Skin epidermis (tissue), 12 donors: ENCODE measurements around the gene SELE.

Experiments used
- H3K27ac ChIP-seq, 21 experiments: fragments of 200-600 bp; sonication (generic) in 11 of 21; one replicate each; pipeline ENCODE4 v1.5.0; 2020; ENCODE audit warnings: mild to moderate bottlenecking in 3 of 21, inconsistent platforms in 2 of 21, moderate library complexity in 2 of 21
- H3K4me3 ChIP-seq, 7 experiments: fragments of 200-600 bp; sonication (generic) in 2 of 7; one replicate each; pipeline ENCODE4 v1.5.0; 2020; ENCODE audit warnings: inconsistent platforms in 2 of 7, mild to moderate bottlenecking in 2 of 7, moderate library complexity in 1 of 7

SELE gene

GRCh38 chr1:169733924-169734323, at the start of gene SELE:
SELE (minus strand) TSS chr1:169734079; CDS start chr1:169733612, 467 bp downstream.
- no peak within 1 kb of the TSS for H3K4me3 ChIP-seq
- H3K27ac ChIP-seq, result no peak within 1 kb of the TSS

GRCh38 chr1:169782596-169782995, 48.7 kb upstream of the SELE start:
- H3K4me3 ChIP-seq, result no peak overlapping the region
- H3K27ac ChIP-seq, result no peak overlapping the region

GRCh38 chr1:169779970-169780369, 46.1 kb upstream of the SELE start:
- H3K27ac ChIP-seq, result no peak overlapping the region
- no peak overlapping the region for H3K4me3 ChIP-seq

- Histone ChIP-seq H3K4me3 (no peak overlapping the region), H3K27ac (no peak overlapping the region)
Observed at GRCh38 chr1:169779150-169779549, 45.3 kb upstream of the SELE start.

GRCh38 chr1:169776440-169776839, 42.6 kb upstream of the SELE start:
- H3K27ac ChIP-seq, result no peak overlapping the region
- no peak overlapping the region for H3K4me3 ChIP-seq

- Histone ChIP-seq H3K27ac (no peak overlapping the region), H3K4me3 (no peak overlapping the region)
Observed at GRCh38 chr1:169768161-169768560, 34.3 kb upstream of the SELE start.

GRCh38 chr1:169765580-169766331, 31.9 kb upstream of the SELE start:
- no peak overlapping the region for H3K27ac ChIP-seq
- H3K4me3 ChIP-seq, result no peak overlapping the region

- no peak overlapping the region for H3K4me3 ChIP-seq
- no peak overlapping the region for H3K27ac ChIP-seq
Observed at GRCh38 chr1:169764919-169765318, 31.0 kb upstream of the SELE start.

GRCh38 chr1:169762699-169763098, 28.8 kb upstream of the SELE start:
- Histone ChIP-seq H3K4me3 (no peak overlapping the region), H3K27ac (no peak overlapping the region)

GRCh38 chr1:169759038-169759437, 25.2 kb upstream of the SELE start:
- Histone ChIP-seq H3K27ac (no peak overlapping the region), H3K4me3 (no peak overlapping the region)

- no peak overlapping the region for H3K4me3 ChIP-seq
Observed at GRCh38 chr1:169753549-169753948, 19.7 kb upstream of the SELE start.

GRCh38 chr1:169750041-169750440, 16.2 kb upstream of the SELE start:
- H3K27ac ChIP-seq, result no peak overlapping the region
- no peak overlapping the region for H3K4me3 ChIP-seq

More at GRCh38 chr1:169753549-169753948, 19.7 kb upstream of the SELE start:
- no peak overlapping the region for H3K27ac ChIP-seq

- Histone ChIP-seq H3K27ac (no peak overlapping the region), H3K4me3 (no peak overlapping the region)
Observed at GRCh38 chr1:169746550-169746949, 12.7 kb upstream of the SELE start.

- Histone ChIP-seq H3K4me3 (no peak overlapping the region), H3K27ac (no peak overlapping the region)
Observed at GRCh38 chr1:169745015-169745861, 11.4 kb upstream of the SELE start.

- no peak overlapping the region for H3K4me3 ChIP-seq
- H3K27ac ChIP-seq, result no peak overlapping the region
Observed at GRCh38 chr1:169741666-169742394, 8.0 kb upstream of the SELE start.

GRCh38 chr1:169739980-169740379, 6.1 kb upstream of the SELE start:
- Histone ChIP-seq H3K27ac (no peak overlapping the region), H3K4me3 (no peak overlapping the region)

- H3K4me3 ChIP-seq, result peak overlapping the region in 1 of 7 experiments; percentile 2
- H3K27ac ChIP-seq, result no peak overlapping the region
Observed at GRCh38 chr1:169731446-169731845, 2.4 kb downstream of the SELE start.

- no peak overlapping the region for H3K27ac ChIP-seq
- no peak overlapping the region for H3K4me3 ChIP-seq
Observed at GRCh38 chr1:169729991-169730390, 3.9 kb downstream of the SELE start.

GRCh38 chr1:169727307-169727706, 6.6 kb downstream of the SELE start:
- H3K27ac ChIP-seq, result no peak overlapping the region
- H3K4me3 ChIP-seq, result no peak overlapping the region

- no peak overlapping the region for H3K4me3 ChIP-seq
- H3K27ac ChIP-seq, result no peak overlapping the region
Observed at GRCh38 chr1:169726851-169727250, 7.0 kb downstream of the SELE start.
